Activated B cell treated with CpG ODN at 0.5 μM for 24 hours (primary cell): Measurements from ENCODE around the gene APOBEC3C. TPM values are rescaled to one million over a fixed set of nuclear protein-coding genes. Genes with fewer than 3 reads are reported as not detected.
"Not testable (repeated sequence)": the region's sequence is repeated elsewhere in the genome, so short reads cannot be mapped to it uniquely, and the experiment has no call there.

Source experiments
- ATAC-seq: fragments of 200-7000 bp; cut with Tn5 transposase; one replicate; pipeline ENCODE4 v1.10.0; 2021; ENCODE audit warnings: low read depth, mild to moderate bottlenecking, moderate library complexity
- CTCF ChIA-PET: fragments of 350-600 bp; sonication (Branson Sonifier 250); formaldehyde crosslinking; loops from one replicate; lab custom pipeline; 2021; ENCODE audit warnings: antibody characterized with exemption; lab: Charles Lee
- POLR2A ChIA-PET: fragments of 350-600 bp; sonication (Branson Sonifier 250); formaldehyde crosslinking; loops from one replicate; lab custom pipeline; 2021; ENCODE audit warnings: antibody characterized with exemption; lab: Charles Lee
- DNase-seq: peaks from one replicate; pipeline ENCODE4 v3.0.0; 2022
- H3K27ac Mint-ChIP-seq: one replicate; pipeline ENCODE4 v1.8.0; 2020; ENCODE audit warnings: mixed read lengths
- H3K27me3 Mint-ChIP-seq: one replicate; pipeline ENCODE4 v1.8.0; 2021; ENCODE audit warnings: mixed read lengths
- H3K36me3 Mint-ChIP-seq: one replicate; pipeline ENCODE4 v1.8.0; 2021; ENCODE audit warnings: low read depth, mixed read lengths
- H3K4me1 Mint-ChIP-seq: one replicate; pipeline ENCODE4 v1.8.0; 2021; ENCODE audit warnings: mixed read lengths
- H3K4me3 Mint-ChIP-seq: one replicate; pipeline ENCODE4 v1.8.0; 2020; ENCODE audit warnings: mild to moderate bottlenecking, mixed read lengths
- H3K9me3 Mint-ChIP-seq: one replicate; pipeline ENCODE4 v1.8.0; 2020; ENCODE audit warnings: mixed read lengths
- CTCF ChIP-seq: fragments of 200-600 bp; IDR thresholded peaks from one replicate; pipeline ENCODE4 v1.8.0; 2022; ENCODE audit warnings: antibody characterized with exemption, mild to moderate bottlenecking
- intact Hi-C: fragments of 100-400 bp; cut with micrococcal nuclease; formaldehyde crosslinking; loops from one replicate; pipeline ENCODE4 v1.15.1; 2024
- total RNA-seq: library from RNA; stranded (reverse); gene quantifications from 2 replicates; pipeline ENCODE4 v1.2.3, GENCODE V29; 2022

APOBEC3C gene
- total RNA-seq, 1 donor from 2014 or later, result 179 TPM

- POLR2A ChIA-PET, result interaction anchor here (0.6 to 1.8 kb wide), 9 partner anchors 12 to 459 kb away, joined by 3 to 16 read pairs (median 6); partner anchors contain the start of genes APOBEC3D, APOBEC3G and RPL3
- H3K27ac Mint-ChIP-seq, result peak overlapping the region; percentile 97
Measured at GRCh38 chr22:38984224-38984623, 29.8 kb upstream of the APOBEC3C start.

GRCh38 chr22:38984784-38985757 is 29.0 kb upstream of the APOBEC3C start:
- H3K9me3 Mint-ChIP-seq, H3K27me3 Mint-ChIP-seq, H3K36me3 Mint-ChIP-seq: not testable (repeated sequence)
- CTCF ChIA-PET, result interaction anchor here (0.6 to 1.1 kb wide), 3 partner anchors 18 to 168 kb away, joined by 3 to 5 read pairs (median 3); partner anchors contain the start of gene CBX7
- peak overlapping the region; percentile 65 for H3K4me3 Mint-ChIP-seq
- H3K27ac Mint-ChIP-seq, result peak overlapping the region; percentile 97
- POLR2A ChIA-PET, result interaction anchor here (0.6 to 1.8 kb wide), 17 partner anchors 12 to 1150 kb away, joined by 3 to 19 read pairs (median 7); partner anchors contain the start of genes APOBEC3D, APOBEC3G and RPL3
- H3K4me1 Mint-ChIP-seq, result peaks cover 63% of the 10 kb centered on the region
- intact Hi-C loops, result loop anchor here (1.0 kb wide), 1 partner anchor 44 kb away; no protein-coding TSS in a partner anchor
- ATAC-seq (peak; percentile 69), DNase-seq (peak; percentile 59)

More at GRCh38 chr22:38984224-38984623, 29.8 kb upstream of the APOBEC3C start:
- peaks cover 3% of the 10 kb centered on the region for H3K9me3 Mint-ChIP-seq
- intact Hi-C loops, result no loop called here
- H3K27me3 Mint-ChIP-seq, result no peaks in the 10 kb centered on the region
- CTCF ChIA-PET, result interaction anchor here (3.3 kb wide), 1 partner anchor 114 kb away, joined by 9 read pairs; no protein-coding TSS in a partner anchor
- H3K4me1 Mint-ChIP-seq, result peaks cover 58% of the 10 kb centered on the region
- no peaks in the 10 kb centered on the region for H3K36me3 Mint-ChIP-seq
- H3K4me3 Mint-ChIP-seq, result no peak overlapping the region
- DNase-seq, result no peak
- no peak for ATAC-seq
- no peak for TF ChIP-seq CTCF

- POLR2A ChIA-PET, result no interaction called here
- no peaks in the 10 kb centered on the region for H3K36me3 Mint-ChIP-seq
- peak overlapping the region; percentile 71 for H3K27ac Mint-ChIP-seq
- no peak overlapping the region for H3K4me3 Mint-ChIP-seq
- no peaks in the 10 kb centered on the region for H3K27me3 Mint-ChIP-seq
- peaks cover 57% of the 10 kb centered on the region for H3K4me1 Mint-ChIP-seq
- H3K9me3 Mint-ChIP-seq, result peaks cover 3% of the 10 kb centered on the region
- CTCF ChIA-PET, result no interaction called here
- TF ChIP-seq CTCF, result no peak
- intact Hi-C loops, result no loop called here
- DNase-seq, result no peak
- no peak for ATAC-seq
Measured at GRCh38 chr22:38986629-38987028, 27.4 kb upstream of the APOBEC3C start.

- ATAC-seq, result no peak
- Mint-ChIP-seq H3K27me3 (no peaks in the 10 kb centered on the region), H3K4me3 (no peak overlapping the region), H3K4me1 (peaks cover 50% of the 10 kb centered on the region), H3K36me3 (no peaks in the 10 kb centered on the region), H3K9me3 (peaks cover 3% of the 10 kb centered on the region), H3K27ac (peak overlapping the region; percentile 46)
- ChIA-PET CTCF (no interaction called here), POLR2A (no interaction called here)
- no peak for TF ChIP-seq CTCF
- DNase-seq, result no peak
- intact Hi-C loops, result no loop called here
Measured at GRCh38 chr22:38987171-38987895, 26.7 kb upstream of the APOBEC3C start.

GRCh38 chr22:38989466-38989865 is 24.6 kb upstream of the APOBEC3C start:
- H3K4me3 Mint-ChIP-seq, result no peak overlapping the region
- POLR2A ChIA-PET, result no interaction called here
- DNase-seq (no peak), ATAC-seq (no peak)
- peaks cover 4% of the 10 kb centered on the region for H3K27me3 Mint-ChIP-seq
- H3K4me1 Mint-ChIP-seq, result peaks cover 35% of the 10 kb centered on the region
- H3K9me3 Mint-ChIP-seq, result no peaks in the 10 kb centered on the region
- H3K27ac Mint-ChIP-seq, result no peak overlapping the region
- TF ChIP-seq CTCF, result no peak
- CTCF ChIA-PET, result no interaction called here
- intact Hi-C loops, result no loop called here
- H3K36me3 Mint-ChIP-seq, result no peaks in the 10 kb centered on the region

- H3K27ac Mint-ChIP-seq, H3K36me3 Mint-ChIP-seq, CTCF ChIA-PET, H3K27me3 Mint-ChIP-seq, ATAC-seq, intact Hi-C loops, DNase-seq, H3K9me3 Mint-ChIP-seq, POLR2A ChIA-PET, H3K4me3 Mint-ChIP-seq: not testable (repeated sequence)
- peaks cover 16% of the 10 kb centered on the region for H3K4me1 Mint-ChIP-seq
Measured at GRCh38 chr22:38992871-38993371, 21.1 kb upstream of the APOBEC3C start.
